ENCODE data around the gene BCAS4. TPM values are rescaled to one million over a fixed set of nuclear protein-coding genes. Genes with fewer than 3 reads are reported as not detected.

The BCAS4 gene
- total RNA-seq, 2 experiments from 2014 or later: 11.6 to 17.0 TPM

GRCh38 chr20:50848341-50848808 lies 53.5 kb downstream of the BCAS4 start:
- ChIA-PET CTCF (interaction anchor here (0.6 kb wide), 1 partner anchor 14 kb away, joined by 3 read pairs; no protein-coding TSS in a partner anchor), POLR2A (no interaction called here)
- H3K27me3 Mint-ChIP-seq: no peaks in the 10 kb centered on the region
- no peak overlapping the region for H3K4me3 Mint-ChIP-seq
- peaks cover 11% of the 10 kb centered on the region for H3K4me1 Mint-ChIP-seq
- H3K27ac Mint-ChIP-seq: peak overlapping the region; percentile 45
- H3K36me3 Mint-ChIP-seq (ENCODE audit: low read depth): peaks cover 1% of the 10 kb centered on the region
- intact Hi-C loops (cut with DNase I, micrococcal nuclease): no loop called here
- no peak for DNase-seq
- no peak for ATAC-seq
- no peaks in the 10 kb centered on the region for H3K9me3 Mint-ChIP-seq (ENCODE audit: low read depth)

DNA sequence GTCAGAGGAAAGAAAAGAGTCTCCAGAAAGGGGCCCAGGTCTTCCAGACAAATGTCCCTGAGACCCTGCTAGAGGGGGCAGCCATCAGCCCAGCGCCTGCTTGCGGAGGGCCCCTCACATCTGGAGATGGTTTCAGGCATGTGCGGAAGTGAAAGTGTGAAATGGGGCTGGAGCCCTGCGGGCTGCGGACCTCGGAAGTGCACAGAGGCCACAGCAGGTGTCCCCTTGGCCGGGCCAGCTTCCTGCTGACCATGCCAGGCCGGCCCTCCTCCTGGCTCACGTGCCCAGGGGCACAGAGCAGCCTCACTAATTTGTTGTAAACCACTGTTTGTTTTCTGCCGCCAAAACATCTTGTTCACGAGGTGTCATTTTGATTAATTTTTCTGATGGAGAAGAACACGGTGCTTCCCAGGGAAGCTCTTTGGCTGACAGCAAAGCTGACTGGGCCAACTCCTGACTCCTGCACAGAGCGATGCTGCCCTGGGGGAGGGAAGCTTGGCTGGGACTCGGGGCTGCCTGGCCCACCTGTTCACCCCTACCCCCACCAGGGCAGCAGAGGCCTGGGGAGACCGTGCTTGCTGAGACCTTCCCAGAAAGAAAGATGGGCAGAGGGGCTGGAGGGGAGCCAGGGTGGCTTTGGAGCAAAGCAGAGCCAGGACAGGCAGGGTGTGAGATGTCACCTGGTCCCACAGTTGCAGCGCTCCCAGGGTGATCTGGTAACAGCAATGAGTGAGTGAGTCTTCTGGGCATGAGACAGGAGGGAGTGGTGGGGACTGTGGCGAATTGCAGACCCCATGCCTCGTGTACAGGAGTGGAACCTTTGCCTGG lies 54.2 kb downstream of the BCAS4 start:
- CTCF ChIA-PET: interaction anchor here (0.6 to 0.7 kb wide), 2 partner anchors 15 to 144 kb away, joined by 3 to 4 read pairs; no protein-coding TSS in a partner anchor
- H3K4me1 Mint-ChIP-seq: peaks cover 11% of the 10 kb centered on the region
- intact Hi-C loops (cut with DNase I, micrococcal nuclease): no loop called here
- DNase-seq (no peak), ATAC-seq (no peak)
- H3K27me3 Mint-ChIP-seq: no peaks in the 10 kb centered on the region
- POLR2A ChIA-PET: no interaction called here
- no peaks in the 10 kb centered on the region for H3K9me3 Mint-ChIP-seq (ENCODE audit: low read depth)
- peaks cover 1% of the 10 kb centered on the region for H3K36me3 Mint-ChIP-seq (ENCODE audit: low read depth)
- no peak overlapping the region for H3K4me3 Mint-ChIP-seq
- no peak overlapping the region for H3K27ac Mint-ChIP-seq

- Mint-ChIP-seq H3K4me1 (no peaks in the 10 kb centered on the region), H3K36me3 (ENCODE audit: low read depth) (peaks cover 5% of the 10 kb centered on the region), H3K27me3 (no peaks in the 10 kb centered on the region), H3K4me3 (no peak overlapping the region), H3K27ac (no peak overlapping the region), H3K9me3 (ENCODE audit: low read depth) (no peaks in the 10 kb centered on the region)
- CTCF ChIA-PET: no interaction called here
- DNase-seq (no peak), ATAC-seq (no peak)
- intact Hi-C loops (cut with DNase I, micrococcal nuclease): no loop called here
- POLR2A ChIA-PET: no interaction called here
Measured at GRCh38 chr20:50850721-50851286, 55.9 kb downstream of the BCAS4 start.

DNA sequence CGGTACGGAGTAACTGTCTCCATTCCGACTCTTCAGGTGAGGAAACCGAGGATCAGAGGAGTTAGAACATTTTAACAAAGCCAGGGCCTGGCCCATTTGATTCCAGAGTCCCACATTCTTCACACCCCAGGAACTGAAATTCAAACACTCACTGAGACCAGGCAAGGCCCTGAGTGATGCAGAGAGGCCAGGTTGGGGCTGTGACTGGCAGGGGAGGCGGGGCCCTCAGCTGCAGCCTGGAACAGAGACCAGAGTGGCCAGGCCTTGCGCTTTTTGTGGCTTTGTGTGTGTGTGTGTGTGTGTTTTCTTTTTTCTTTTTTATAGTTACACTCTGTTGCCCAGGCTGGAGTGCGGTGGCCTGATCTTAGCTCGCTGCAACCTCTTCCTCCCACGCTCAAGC lies 57.2 kb downstream of the BCAS4 start:
- POLR2A ChIA-PET: interaction anchor here (0.6 kb wide), 1 partner anchor 56 kb away, joined by 4 read pairs; no protein-coding TSS in a partner anchor
- intact Hi-C loops (cut with DNase I, micrococcal nuclease): no loop called here
- no peak for ATAC-seq
- no peak overlapping the region for H3K4me3 Mint-ChIP-seq
- H3K4me1 Mint-ChIP-seq: no peaks in the 10 kb centered on the region
- no peak for DNase-seq
- H3K9me3 Mint-ChIP-seq (ENCODE audit: low read depth): no peaks in the 10 kb centered on the region
- H3K27ac Mint-ChIP-seq: no peak overlapping the region
- H3K27me3 Mint-ChIP-seq: no peaks in the 10 kb centered on the region
- CTCF ChIA-PET: no interaction called here
- H3K36me3 Mint-ChIP-seq (ENCODE audit: low read depth): peaks cover 4% of the 10 kb centered on the region

GRCh38 chr20:50854506-50855249 lies 59.8 kb downstream of the BCAS4 start:
- POLR2A ChIA-PET: no interaction called here
- H3K4me3 Mint-ChIP-seq: no peak overlapping the region
- no peak overlapping the region for H3K27ac Mint-ChIP-seq
- no peaks in the 10 kb centered on the region for H3K27me3 Mint-ChIP-seq
- H3K9me3 Mint-ChIP-seq (ENCODE audit: low read depth): no peaks in the 10 kb centered on the region
- peaks cover 4% of the 10 kb centered on the region for H3K36me3 Mint-ChIP-seq (ENCODE audit: low read depth)
- CTCF ChIA-PET: interaction anchor here (0.5 to 0.8 kb wide), 2 partner anchors 60 to 105 kb away, joined by 4 read pairs; no protein-coding TSS in a partner anchor
- no peaks in the 10 kb centered on the region for H3K4me1 Mint-ChIP-seq
- no peak for DNase-seq
- intact Hi-C loops (cut with DNase I, micrococcal nuclease): no loop called here
- no peak for ATAC-seq

DNA sequence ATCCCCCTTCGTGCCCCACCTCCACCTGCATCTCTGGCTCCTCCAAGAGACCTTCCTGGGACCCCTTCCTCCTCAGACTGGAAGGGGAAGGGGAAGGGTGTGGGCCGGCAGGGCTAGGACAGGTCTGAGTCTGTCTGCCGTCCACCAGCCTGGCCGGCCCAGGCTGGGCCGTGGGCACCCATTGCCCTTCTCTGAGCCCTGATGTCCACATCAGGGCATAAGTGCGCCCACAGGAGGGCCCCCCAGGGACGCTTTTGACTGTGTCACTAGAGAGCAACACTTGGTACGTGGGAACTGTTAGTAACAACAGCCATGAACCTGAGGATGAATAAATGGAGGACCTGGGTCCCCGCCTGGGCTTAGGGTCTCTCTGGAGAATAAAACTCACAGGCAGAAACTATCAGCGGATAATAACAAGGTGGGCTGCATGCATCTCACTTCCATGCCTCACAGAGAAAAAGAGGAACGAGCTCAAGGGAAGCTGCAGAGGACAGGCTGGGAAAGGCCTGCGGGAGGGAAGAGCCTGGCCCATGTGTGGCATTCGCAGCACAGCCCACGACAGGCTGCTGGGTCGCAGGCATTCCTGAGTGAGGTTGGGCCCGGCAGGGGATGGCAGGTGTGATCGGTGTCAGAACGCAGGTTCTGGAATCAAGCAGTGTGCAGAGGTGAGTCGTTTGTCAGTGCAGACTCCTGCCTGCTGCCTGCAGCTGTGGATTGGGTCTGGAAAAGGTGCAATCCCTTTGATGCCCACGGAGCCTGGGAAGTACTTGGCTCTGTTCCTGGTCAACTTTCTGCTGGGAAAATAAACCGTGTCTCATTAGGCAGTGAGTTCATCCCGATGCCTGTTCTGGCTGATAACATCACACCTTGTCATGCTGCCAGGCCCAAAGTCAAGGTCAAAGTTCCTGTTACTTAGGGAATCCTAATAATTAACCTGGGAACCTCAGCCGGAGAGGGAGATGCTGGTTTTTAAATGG lies 60.9 kb downstream of the BCAS4 start:
- CTCF ChIA-PET: no interaction called here
- Mint-ChIP-seq H3K27ac (no peak overlapping the region), H3K36me3 (ENCODE audit: low read depth) (peaks cover 4% of the 10 kb centered on the region), H3K4me3 (no peak overlapping the region), H3K9me3 (ENCODE audit: low read depth) (no peaks in the 10 kb centered on the region), H3K4me1 (no peaks in the 10 kb centered on the region), H3K27me3 (no peaks in the 10 kb centered on the region)
- POLR2A ChIA-PET: no interaction called here
- intact Hi-C loops (cut with DNase I, micrococcal nuclease): no loop called here
- ATAC-seq: no peak
- DNase-seq: no peak

GRCh38 chr20:50856475-50857041 lies 61.7 kb downstream of the BCAS4 start:
- no peaks in the 10 kb centered on the region for H3K4me1 Mint-ChIP-seq
- H3K27ac Mint-ChIP-seq: no peak overlapping the region
- H3K4me3 Mint-ChIP-seq: no peak overlapping the region
- ATAC-seq (no peak), DNase-seq (no peak)
- intact Hi-C loops (cut with DNase I, micrococcal nuclease): no loop called here
- peaks cover 4% of the 10 kb centered on the region for H3K36me3 Mint-ChIP-seq (ENCODE audit: low read depth)
- ChIA-PET POLR2A (no interaction called here), CTCF (interaction anchor here (0.6 kb wide), 1 partner anchor 450 kb away, joined by 3 read pairs; no protein-coding TSS in a partner anchor)
- no peaks in the 10 kb centered on the region for H3K9me3 Mint-ChIP-seq (ENCODE audit: low read depth)
- H3K27me3 Mint-ChIP-seq: no peaks in the 10 kb centered on the region

DNA sequence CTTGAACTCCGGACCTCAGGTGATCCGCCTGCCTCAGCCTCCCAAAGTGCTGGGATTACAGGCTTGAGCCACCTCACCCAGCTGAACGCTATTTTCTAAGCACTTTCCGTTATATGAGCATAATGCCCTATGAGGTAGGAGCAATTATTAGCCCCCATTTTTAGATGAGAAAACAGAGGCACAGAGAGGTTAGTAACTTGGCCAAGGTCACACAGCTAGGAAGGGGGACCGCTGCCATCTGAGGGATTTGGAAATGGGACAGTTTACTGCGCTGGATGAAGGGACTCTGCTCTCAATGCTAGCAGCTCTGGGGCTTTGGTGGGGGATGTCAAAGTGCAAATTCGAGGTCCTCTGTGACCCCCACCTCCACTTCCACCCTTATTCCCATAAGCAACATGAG lies 62.5 kb downstream of the BCAS4 start:
- ChIA-PET POLR2A (no interaction called here), CTCF (no interaction called here)
- Mint-ChIP-seq H3K9me3 (ENCODE audit: low read depth) (no peaks in the 10 kb centered on the region), H3K36me3 (ENCODE audit: low read depth) (peaks cover 4% of the 10 kb centered on the region), H3K4me3 (no peak overlapping the region), H3K27me3 (no peaks in the 10 kb centered on the region), H3K27ac (no peak overlapping the region), H3K4me1 (no peaks in the 10 kb centered on the region)
- ATAC-seq (no peak), DNase-seq (no peak)
- intact Hi-C loops (cut with DNase I, micrococcal nuclease): no loop called here

DNA sequence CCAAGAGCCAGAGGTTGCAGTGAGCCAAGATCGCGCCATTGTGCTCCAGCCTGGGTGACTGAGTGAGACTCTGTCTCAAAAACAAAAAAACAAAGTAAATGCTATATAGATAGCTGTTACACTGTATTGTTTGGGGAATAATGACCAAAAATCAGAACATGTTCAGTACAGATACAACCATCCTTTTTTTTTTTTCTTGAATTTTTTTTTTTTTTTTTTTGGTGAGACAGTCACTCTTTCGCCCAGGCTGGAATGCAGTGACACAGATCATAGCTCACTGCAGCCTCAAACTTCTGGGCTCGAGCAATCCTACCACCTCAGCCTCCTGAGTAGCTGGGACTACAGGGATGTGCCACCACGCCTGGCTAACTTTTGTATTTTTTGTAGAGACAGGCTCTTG lies 63.7 kb downstream of the BCAS4 start:
- Mint-ChIP-seq H3K27me3 (no peaks in the 10 kb centered on the region), H3K9me3 (ENCODE audit: low read depth) (no peaks in the 10 kb centered on the region), H3K4me3 (no peak overlapping the region), H3K36me3 (ENCODE audit: low read depth) (peaks cover 4% of the 10 kb centered on the region), H3K4me1 (no peaks in the 10 kb centered on the region), H3K27ac (no peak overlapping the region)
- ChIA-PET CTCF (interaction anchor here (0.6 kb wide), 2 partner anchors 10 to 125 kb away, joined by 3 read pairs; no protein-coding TSS in a partner anchor), POLR2A (no interaction called here)
- ATAC-seq (no peak), DNase-seq (no peak)
- intact Hi-C loops (cut with DNase I, micrococcal nuclease): no loop called here

- POLR2A ChIA-PET: interaction anchor here (0.5 kb wide), 1 partner anchor 38 kb away, joined by 3 read pairs; no protein-coding TSS in a partner anchor
- Mint-ChIP-seq H3K9me3 (ENCODE audit: low read depth) (no peaks in the 10 kb centered on the region), H3K27ac (no peak overlapping the region), H3K4me3 (no peak overlapping the region), H3K4me1 (no peaks in the 10 kb centered on the region), H3K36me3 (ENCODE audit: low read depth) (peaks cover 4% of the 10 kb centered on the region), H3K27me3 (no peaks in the 10 kb centered on the region)
- CTCF ChIA-PET: interaction anchor here (0.6 kb wide), 1 partner anchor 124 kb away, joined by 3 read pairs; no protein-coding TSS in a partner anchor
- intact Hi-C loops (cut with DNase I, micrococcal nuclease): no loop called here
- ATAC-seq (no peak), DNase-seq (no peak)
Measured at GRCh38 chr20:50859161-50859560, 64.3 kb downstream of the BCAS4 start.

Data from activated CD4-positive, alpha-beta T cell treated with anti-CD3 and anti-CD28 coated beads for 36 hours (primary cell).